GM23248 (cell line): ENCODE data around the gene TCF7L2. TPM values are rescaled to one million over a fixed set of nuclear protein-coding genes. Genes with fewer than 3 reads are reported as not detected.

Experiments used
- DNase-seq: peaks from one replicate; pipeline ENCODE4 v3.0.0-alpha.2; 2015
- H2AFZ ChIP-seq: fragments of 200-600 bp; sonication (generic); 2 replicates; pipeline ENCODE4 v1.6.1; 2016; ENCODE audit warnings: antibody characterized with exemption
- H3F3A ChIP-seq: fragments of 200-600 bp; sonication (generic); 2 replicates; pipeline ENCODE4 v1.6.1; 2016; ENCODE audit warnings: mild to moderate bottlenecking, antibody characterized with exemption, mixed run types; ENCODE audit not compliant: insufficient read depth
- H3K27ac ChIP-seq: fragments of 200-600 bp; sonication (generic); 2 replicates; pipeline ENCODE4 v1.5.1; 2016; ENCODE audit warnings: mild to moderate bottlenecking
- H3K27me3 ChIP-seq: fragments of 200-600 bp; sonication (generic); replicated peaks from 2 replicates; pipeline ENCODE4 v1.6.1; 2016; ENCODE audit warnings: mild to moderate bottlenecking; ENCODE audit not compliant: insufficient read depth
- H3K36me3 ChIP-seq: fragments of 200-600 bp; sonication (generic); 2 replicates; pipeline ENCODE4 v1.6.1; 2016; ENCODE audit warnings: low read depth, mild to moderate bottlenecking
- H3K4me1 ChIP-seq: fragments of 200-600 bp; sonication (generic); 2 replicates; pipeline ENCODE4 v1.6.1; 2016; ENCODE audit warnings: mild to moderate bottlenecking; ENCODE audit not compliant: insufficient read depth
- H3K4me2 ChIP-seq: fragments of 200-600 bp; sonication (generic); one replicate; pipeline ENCODE4 v1.6.1; 2016; ENCODE audit warnings: mild to moderate bottlenecking; ENCODE audit not compliant: unreplicated experiment
- H3K4me3 ChIP-seq: fragments of 200-600 bp; sonication (generic); 2 replicates; pipeline ENCODE4 v1.5.1; 2016; ENCODE audit warnings: mild to moderate bottlenecking
- H3K79me2 ChIP-seq: fragments of 200-600 bp; sonication (generic); 2 replicates; pipeline ENCODE4 v1.6.1; 2016; ENCODE audit warnings: mild to moderate bottlenecking; ENCODE audit not compliant: insufficient read depth
- H3K9ac ChIP-seq: fragments of 200-600 bp; sonication (generic); 2 replicates; pipeline ENCODE4 v1.6.1; 2016; ENCODE audit warnings: mild to moderate bottlenecking
- H3K9me2 ChIP-seq: fragments of 200-600 bp; sonication (generic); 2 replicates; pipeline ENCODE4 v1.6.1; 2016; ENCODE audit warnings: mixed run types, mild to moderate bottlenecking, moderate library complexity; ENCODE audit not compliant: insufficient read depth
- H3K9me3 ChIP-seq: fragments of 200-600 bp; sonication (generic); one replicate; pipeline ENCODE4 v1.6.1; 2017; ENCODE audit warnings: low read depth
- H4K20me1 ChIP-seq: fragments of 200-600 bp; sonication (generic); 2 replicates; pipeline ENCODE4 v1.6.0; 2016; ENCODE audit not compliant: insufficient read depth
- EZH2 ChIP-seq: fragments of 200-600 bp; sonication (generic); IDR thresholded peaks from 2 replicates; pipeline ENCODE4 v1.6.1; 2018; ENCODE audit warnings: antibody characterized with exemption, mild to moderate bottlenecking; ENCODE audit not compliant: insufficient read depth, poor library complexity, severe bottlenecking
- EZH2phosphoT487 ChIP-seq: fragments of 200-600 bp; sonication (generic); IDR thresholded peaks from 2 replicates; pipeline ENCODE4 v1.6.1; 2018; ENCODE audit warnings: antibody characterized with exemption, moderate library complexity, mild to moderate bottlenecking, low read depth; ENCODE audit not compliant: insufficient read depth
- WGBS, 2 experiments: methylation state at CpG; one replicate each; pipeline ENCODE4 v1.1.6; 2015 to 2017; ENCODE audit warnings: low lambda C conversion rate in 2 of 2, low coverage in 1 of 2; ENCODE audit errors: missing lambda C conversion rate in 2 of 2; 5-methylcytosine and 5-hydroxymethylcytosine counted together
- in situ Hi-C: fragments of 300-500 bp; cut with MboI; formaldehyde crosslinking; loops from 2 replicates; pipeline ENCODE4 v1.15.0; 2020
- polyA plus RNA-seq: library from polyadenylated mRNA; unstranded; fragments of >200 nt; fragmentation: Nextera tagmentation; extraction: Ambion mirVana; gene quantifications from 2 replicates; pipeline ENCODE4 v1.2.1, GENCODE V29; 2016
- total RNA-seq: library from RNA; depleted of rRNA; stranded (reverse); fragments of >200 nt; shearing (Covaris generic); gene quantifications from 2 replicates; pipeline ENCODE4 v1.2.3, GENCODE V29; 2014

Gene TCF7L2
- total and polyA plus RNA-seq, 2 experiments from 2014 or later = 6.2 to 19.3 TPM

DNA sequence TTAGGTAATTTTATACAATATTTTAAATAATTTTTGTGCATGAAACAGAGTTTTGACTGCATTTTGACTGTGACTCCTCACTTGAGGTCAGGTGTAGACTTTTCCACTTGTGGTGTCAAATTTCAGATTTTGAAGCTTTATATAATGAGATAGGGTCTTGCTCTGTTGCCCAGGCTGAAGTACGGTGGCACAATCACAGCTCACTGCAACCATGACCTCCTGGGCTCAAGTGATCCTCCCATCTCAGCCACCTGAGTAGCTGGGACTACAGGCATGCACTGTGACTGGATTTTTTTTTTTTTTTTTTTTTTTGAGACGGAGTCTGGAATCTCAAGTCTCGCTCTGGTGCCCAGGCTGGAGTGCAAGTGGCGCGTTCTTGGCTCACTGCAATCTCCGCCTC lies 74.9 kb downstream of the TCF7L2 start:
- Histone ChIP-seq H3K4me3 (no peak overlapping the region), H3K27me3 (no peaks in the 10 kb centered on the region), H3K9ac (no peak overlapping the region), H3K79me2 (peaks cover 97% of the 10 kb centered on the region), H3K27ac (no peak overlapping the region), H3K9me2 (no peaks in the 10 kb centered on the region), H2AFZ (no peak overlapping the region), H3K9me3 (no peaks in the 10 kb centered on the region), H3K4me2 (no peak overlapping the region), H3K4me1 (peaks cover 45% of the 10 kb centered on the region), H3K36me3 (0 out of 2 replicates have a peak, but pooled peaks cover 2% of the 10 kb centered on the region), H4K20me1 (no peaks in the 10 kb centered on the region), H3F3A (peaks cover 25% of the 10 kb centered on the region)
- WGBS, 2 experiments = 92 to 97% methylated on average over 6 of the region's 6 CpGs
- in situ Hi-C loops = no loop called here
- TF ChIP-seq EZH2phosphoT487 = no peak
- TF ChIP-seq EZH2 = no peak
- no peak for DNase-seq

DNA sequence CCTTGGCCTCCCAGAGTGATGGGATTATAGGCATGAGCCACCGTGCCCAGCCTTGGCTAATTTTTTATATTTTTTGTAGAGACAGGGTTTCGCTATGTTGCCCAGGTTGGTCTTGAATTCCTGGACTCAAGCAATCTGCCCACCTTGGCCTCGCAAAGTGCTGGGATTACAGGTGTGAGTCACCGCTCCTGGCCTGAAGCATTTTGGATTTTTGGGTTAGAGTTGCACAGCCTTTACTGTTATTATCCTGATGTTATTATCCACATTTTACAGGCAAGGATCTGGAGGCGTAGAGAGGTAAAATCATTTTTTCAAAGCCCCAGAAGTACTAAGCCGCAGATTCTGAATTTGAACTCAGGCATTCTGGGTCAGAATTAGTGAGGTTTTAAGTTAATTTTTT lies 75.4 kb downstream of the TCF7L2 start:
- H3K4me3 ChIP-seq = no peak overlapping the region
- H3F3A ChIP-seq = peaks cover 30% of the 10 kb centered on the region
- no peak overlapping the region for H2AFZ ChIP-seq
- no peaks in the 10 kb centered on the region for H4K20me1 ChIP-seq
- no peak overlapping the region for H3K4me2 ChIP-seq
- H3K36me3 ChIP-seq = 0 out of 2 replicates have a peak, but pooled peaks cover 4% of the 10 kb centered on the region
- in situ Hi-C loops = no loop called here
- TF ChIP-seq EZH2 = no peak
- TF ChIP-seq EZH2phosphoT487 = no peak
- DNase-seq = no peak
- peaks cover 46% of the 10 kb centered on the region for H3K4me1 ChIP-seq
- H3K9ac ChIP-seq = no peak overlapping the region
- no peak overlapping the region for H3K27ac ChIP-seq
- WGBS, 2 experiments = 97 to 98% methylated on average over 6 of the region's 6 CpGs
- no peaks in the 10 kb centered on the region for H3K9me2 ChIP-seq
- peaks cover 97% of the 10 kb centered on the region for H3K79me2 ChIP-seq
- no peaks in the 10 kb centered on the region for H3K27me3 ChIP-seq
- H3K9me3 ChIP-seq = no peaks in the 10 kb centered on the region

DNA sequence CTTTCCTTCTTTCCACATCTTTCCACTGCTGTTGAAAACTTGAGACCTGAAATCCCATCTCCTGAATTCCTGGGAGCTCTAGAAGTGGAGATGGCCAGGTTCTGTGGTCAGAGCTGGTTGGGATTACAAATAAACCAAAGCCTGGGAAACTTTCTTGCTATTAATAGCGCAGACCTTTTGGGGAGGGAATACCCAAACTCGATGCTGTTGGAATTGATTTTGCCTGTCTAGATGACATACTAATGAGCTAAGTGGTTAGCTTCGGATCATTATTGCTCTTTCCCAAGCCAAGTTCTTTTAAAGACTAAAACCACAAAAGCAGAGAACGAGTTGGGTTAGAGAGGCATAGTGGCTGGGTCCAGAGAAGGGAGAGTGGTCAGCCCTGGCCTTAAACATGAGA lies 76.6 kb downstream of the TCF7L2 start:
- Histone ChIP-seq H4K20me1 (no peaks in the 10 kb centered on the region; the same call in 1 of the 2 replicates), H3K36me3 (0 out of 2 replicates have a peak, but pooled peaks cover 4% of the 10 kb centered on the region), H3K9me3 (no peaks in the 10 kb centered on the region), H3K9ac (no peak overlapping the region), H3F3A (peaks cover 30% of the 10 kb centered on the region), H3K4me3 (no peak overlapping the region), H3K4me2 (no peak overlapping the region), H3K4me1 (peaks cover 44% of the 10 kb centered on the region), H3K79me2 (peaks cover 97% of the 10 kb centered on the region), H2AFZ (no peak overlapping the region), H3K27ac (peak overlapping the region; percentile 26; the same call in 1 of the 2 replicates), H3K9me2 (no peaks in the 10 kb centered on the region), H3K27me3 (no peaks in the 10 kb centered on the region)
- peak; percentile 56 for DNase-seq
- in situ Hi-C loops = no loop called here
- TF ChIP-seq EZH2 (no peak), EZH2phosphoT487 (no peak)
- WGBS, 2 experiments = 34 to 35% methylated on average over 4 of the region's 4 CpGs

DNA sequence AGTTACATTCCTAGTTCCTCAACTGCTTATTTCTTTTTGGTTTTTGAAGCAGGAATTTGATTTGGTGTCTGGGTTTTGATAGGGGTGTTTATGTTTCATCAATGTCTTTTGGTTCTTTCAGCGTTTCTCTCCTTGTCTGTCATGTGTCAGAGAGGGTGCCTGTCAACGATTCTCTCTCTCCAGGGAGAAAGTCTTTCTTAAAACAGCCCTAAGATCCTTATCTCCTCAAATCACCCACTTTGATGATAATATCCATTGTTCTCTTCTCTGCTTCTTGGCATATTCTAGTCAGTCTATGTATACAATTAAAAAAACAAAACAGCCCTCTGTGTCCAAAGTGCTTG lies 77.2 kb downstream of the TCF7L2 start:
- peaks cover 44% of the 10 kb centered on the region for H3K4me1 ChIP-seq
- 59 to 73% methylated on average over 2 of the region's 2 CpGs for WGBS, 2 experiments
- no peaks in the 10 kb centered on the region for H3K9me2 ChIP-seq
- H2AFZ ChIP-seq = no peak overlapping the region
- H3K4me3 ChIP-seq = no peak overlapping the region
- no peak overlapping the region for H3K9ac ChIP-seq
- DNase-seq = no peak
- in situ Hi-C loops = no loop called here
- H3K79me2 ChIP-seq = peaks cover 97% of the 10 kb centered on the region
- peaks cover 30% of the 10 kb centered on the region for H3F3A ChIP-seq
- H3K27ac ChIP-seq = peak overlapping the region; percentile 26; the same call in 1 of the 2 replicates
- H3K9me3 ChIP-seq = no peaks in the 10 kb centered on the region
- no peaks in the 10 kb centered on the region for H3K27me3 ChIP-seq
- no peaks in the 10 kb centered on the region; the same call in 1 of the 2 replicates for H4K20me1 ChIP-seq
- 0 out of 2 replicates have a peak, but pooled peaks cover 4% of the 10 kb centered on the region for H3K36me3 ChIP-seq
- TF ChIP-seq EZH2phosphoT487 = no peak
- no peak for TF ChIP-seq EZH2
- H3K4me2 ChIP-seq = peak overlapping the region; percentile 74
